Endothelial cell of umbilical vein (primary cell): ENCODE measurements around the gene TRNAU1AP. TPM values are rescaled to one million over a fixed set of nuclear protein-coding genes. Genes with fewer than 3 reads are reported as not detected.
A peak's percentile ranks its signal among the peaks of the same experiment; 100 is the strongest.

ENCODE experiments used
- BruUV-seq: library from RNA; stranded (reverse); fragments of 400-500 nt; replicated peaks from 2 replicates; lab custom pipeline; 2021; lab: Mats Ljungman, UMichigan
- CTCF ChIA-PET: fragments of 300-600, 350-600 bp; sonication (Branson Sonifier 250); formaldehyde crosslinking; loops from one replicate; lab custom pipeline; 2021; ENCODE audit warnings: antibody characterized with exemption, inconsistent platforms; lab: Charles Lee
- POLR2A ChIA-PET: fragments of 300-600, 350-600 bp; sonication (Branson Sonifier 250); formaldehyde crosslinking; loops from one replicate; lab custom pipeline; 2021; ENCODE audit warnings: antibody characterized with exemption, inconsistent platforms; lab: Charles Lee
- DNase-seq: peaks from one replicate; pipeline ENCODE4 v3.0.0-alpha.2; 2011; ENCODE audit warnings: low read depth, low spot score
- FAIRE-seq: peaks from 2 replicates; lab custom pipeline; 2011; peaks lifted over from hg19 to GRCh38; lab: Jason Lieb, UNC
- H2AFZ ChIP-seq: 2 replicates; pipeline ENCODE4 v1.6.0; 2012; ENCODE audit warnings: low read depth, low read length, control low read depth, inconsistent platforms
- H3K27ac ChIP-seq: 2 replicates; pipeline ENCODE4 v1.5.1; 2011; ENCODE audit warnings: low read depth, mild to moderate bottlenecking, control low read depth, low read length, moderate library complexity; ENCODE audit not compliant: insufficient read depth
- H3K27me3 ChIP-seq, 2 experiments: 2 replicates each; pipeline versions ENCODE4 v1.6.0 to v1.6.1; 2011; ENCODE audit warnings: low read length in 2 of 2, mixed read lengths in 1 of 2; ENCODE audit not compliant: control insufficient read depth in 2 of 2, insufficient read depth in 2 of 2
- H3K36me3 ChIP-seq, 2 experiments: 2 replicates in 1 of 2; 3 replicates in 1 of 2; pipeline ENCODE4 v1.5.1; 2011; ENCODE audit warnings: low read length in 2 of 2, mild to moderate bottlenecking in 1 of 2, moderate library complexity in 1 of 2; ENCODE audit not compliant: control insufficient read depth in 2 of 2, insufficient read depth in 2 of 2; ENCODE audit errors: extremely low read depth in 1 of 2
- H3K4me1 ChIP-seq: 3 replicates; pipeline ENCODE4 v1.5.1; 2011; ENCODE audit warnings: mild to moderate bottlenecking, low read length; ENCODE audit not compliant: control insufficient read depth, insufficient read depth; ENCODE audit errors: extremely low read depth
- H3K4me2 ChIP-seq: 2 replicates; pipeline ENCODE4 v1.6.1; 2011; ENCODE audit warnings: low read length, control low read depth, mixed read lengths; ENCODE audit not compliant: insufficient read depth
- H3K4me3 ChIP-seq, 3 experiments: fragments of 200-600 bp in 1 of 3; sonication (generic), shearing (Covaris generic) in 1 of 3; replicated peaks in 1 of 3; 2 replicates each; pipeline ENCODE4 v1.5.1; 2011 to 2016; ENCODE audit warnings: control low read depth in 3 of 3, low read length in 3 of 3, mild to moderate bottlenecking in 2 of 3, inconsistent platforms in 1 of 3, low read depth in 1 of 3, moderate library complexity in 1 of 3; ENCODE audit not compliant: insufficient read depth in 1 of 3
- H3K79me2 ChIP-seq: 2 replicates; pipeline ENCODE4 v1.6.0; 2012; ENCODE audit warnings: low read length, inconsistent platforms; ENCODE audit not compliant: control insufficient read depth, insufficient read depth
- H3K9ac ChIP-seq: replicated peaks from 2 replicates; pipeline ENCODE3; 2011; ENCODE audit warnings: low read length, control low read depth; ENCODE audit not compliant: insufficient read depth; ENCODE audit errors: extremely low read depth
- H3K9me1 ChIP-seq: replicated peaks from 3 replicates; pipeline ENCODE4 v1.6.0; 2011; ENCODE audit warnings: mild to moderate bottlenecking, low read length; ENCODE audit not compliant: control insufficient read depth, insufficient read depth; ENCODE audit errors: extremely low read depth
- H3K9me3 ChIP-seq: replicated peaks from 2 replicates; pipeline ENCODE4 v1.5.1; 2012; ENCODE audit warnings: low read length, inconsistent platforms; ENCODE audit not compliant: control insufficient read depth, insufficient read depth
- H4K20me1 ChIP-seq: replicated peaks from 2 replicates; pipeline ENCODE3; 2011; ENCODE audit warnings: mild to moderate bottlenecking, low read length; ENCODE audit not compliant: control insufficient read depth, insufficient read depth; ENCODE audit errors: extremely low read depth
- CTCF ChIP-seq, 2 donors: IDR thresholded peaks; 1 replicate in 1 of 2; 2 replicates in 1 of 2; pipeline ENCODE4 v1.5.1; 2011; ENCODE audit warnings: low read length in 2 of 2, mild to moderate bottlenecking in 2 of 2, moderate library complexity in 2 of 2, control low read depth in 1 of 2, inconsistent platforms in 1 of 2, low read depth in 1 of 2; ENCODE audit not compliant: insufficient read depth in 1 of 2; ENCODE audit errors: extremely low read depth in 1 of 2
- EZH2 ChIP-seq: IDR thresholded peaks from 2 replicates; pipeline ENCODE4 v1.6.1; 2012; ENCODE audit warnings: borderline replicate concordance, low read depth, mild to moderate bottlenecking, moderate library complexity, low read length, inconsistent platforms; ENCODE audit not compliant: severe bottlenecking
- FOS ChIP-seq: IDR thresholded peaks from 2 replicates; pipeline ENCODE4 v1.6.1; 2011; ENCODE audit warnings: mild to moderate bottlenecking, low read length, moderate library complexity, borderline replicate concordance; ENCODE audit not compliant: insufficient read depth
- GATA2 ChIP-seq: IDR thresholded peaks from 2 replicates; pipeline ENCODE4 v1.7.0; 2011; ENCODE audit warnings: low read depth, mild to moderate bottlenecking, moderate library complexity, mixed read lengths, low read length; ENCODE audit not compliant: insufficient read length, insufficient read depth
- JUN ChIP-seq: IDR thresholded peaks from 2 replicates; pipeline ENCODE4 v1.6.1; 2011; ENCODE audit warnings: borderline replicate concordance, low read depth; ENCODE audit not compliant: insufficient read length, insufficient read depth
- MAX ChIP-seq: IDR thresholded peaks from 2 replicates; pipeline ENCODE4 v1.6.1; 2011; ENCODE audit not compliant: insufficient read depth, insufficient read length
- MYC ChIP-seq: IDR thresholded peaks from one replicate; pipeline ENCODE4 v1.6.1; 2011; ENCODE audit warnings: mild to moderate bottlenecking, low read depth, low read length
- POLR2A ChIP-seq: IDR thresholded peaks from 2 replicates; pipeline ENCODE4 v1.6.1; 2012; ENCODE audit warnings: low read depth, mild to moderate bottlenecking, control low read depth, low read length
- POLR2AphosphoS5 ChIP-seq: IDR thresholded peaks from 2 replicates; pipeline ENCODE4 v1.6.1; 2012; ENCODE audit warnings: low read depth, mild to moderate bottlenecking, control low read depth, low read length, moderate library complexity; ENCODE audit not compliant: insufficient read depth
- dilution Hi-C: fragments of 300-500 bp; cut with MboI; formaldehyde crosslinking; loops from one replicate; pipeline ENCODE4 v1.15.0; 2019; ENCODE audit warnings: low sequenced_read_pairs; ENCODE audit not compliant: extremely low pct_ligation_motif_present
- intact Hi-C: fragments of 100-400 bp; cut with micrococcal nuclease; formaldehyde crosslinking; loops from one replicate; pipeline ENCODE4 v1.10.0; 2022
- polyA plus RNA-seq, 4 experiments: library from polyadenylated mRNA; depleted of rRNA in 3 of 4; stranded (reverse) in 3 of 4; unstranded in 1 of 4; fragments of >200 nt; gene quantifications; 2 replicates each; pipeline versions ENCODE4 v1.2.1 to v1.2.3, GENCODE V29; 2011 to 2012; ENCODE audit warnings: missing spikeins in 1 of 4
- total RNA-seq: library from RNA; stranded (reverse); gene quantifications from 2 replicates; pipeline ENCODE4 v1.2.3, GENCODE V29; 2021

Gene TRNAU1AP
- total and polyA plus RNA-seq, 2 donors (not counting 3 experiments of a cell fraction or from before 2014, with no cell fraction given): 32.7 to 46.2 TPM

GRCh38 chr1:28577052-28577678 lies 24.3 kb downstream of the TRNAU1AP start:
- Histone ChIP-seq H3K79me2 (peaks cover 32% of the 10 kb centered on the region), H3K4me3 (no peak overlapping the region), H3K4me1 (peaks cover 23% of the 10 kb centered on the region), H2AFZ (no peak overlapping the region), H3K27ac (no peak overlapping the region), H3K27me3 (no peaks in the 10 kb centered on the region), H4K20me1 (peaks cover 4% of the 10 kb centered on the region), H3K36me3 (peaks cover 18 to 24% of the 10 kb centered on the region in 2 experiments), H3K9me1 (no peaks in the 10 kb centered on the region), H3K9ac (no peak overlapping the region), H3K9me3 (no peaks in the 10 kb centered on the region), H3K4me2 (no peak overlapping the region)
- POLR2A ChIA-PET: no interaction called here
- intact Hi-C loops (no loop called here), dilution Hi-C loops (no loop called here)
- FAIRE-seq: peak; percentile 77
- TF ChIP-seq GATA2 (no peak), MYC (no peak), POLR2A (peak; percentile 71), POLR2AphosphoS5 (peak; percentile 36), JUN (no peak)
- no peak for DNase-seq
- no TSS peak for BruUV-seq
- CTCF ChIA-PET: interaction anchor here (1.4 kb wide), 1 partner anchor 26 kb away, joined by 6 read pairs; no protein-coding TSS in a partner anchor

- Histone ChIP-seq H3K4me3 (no peak overlapping the region), H2AFZ (no peak overlapping the region), H3K9me1 (no peaks in the 10 kb centered on the region), H3K9ac (no peak overlapping the region), H3K27me3 (no peaks in the 10 kb centered on the region), H4K20me1 (peaks cover 4% of the 10 kb centered on the region), H3K79me2 (peaks cover 32% of the 10 kb centered on the region), H3K27ac (no peak overlapping the region), H3K4me2 (no peak overlapping the region), H3K4me1 (peaks cover 28% of the 10 kb centered on the region), H3K9me3 (no peaks in the 10 kb centered on the region), H3K36me3 (peaks cover 18 to 24% of the 10 kb centered on the region in 2 experiments)
- DNase-seq (no peak), FAIRE-seq (no peak)
- ChIA-PET POLR2A (interaction anchor here (0.6 to 1.0 kb wide), 2 partner anchors 25 to 27 kb away, joined by 3 read pairs; partner anchors contain the start of gene TRNAU1AP), CTCF (interaction anchor here (1.2 to 4.7 kb wide), 3 partner anchors 24 to 61 kb away, joined by 3 to 44 read pairs (median 6); no protein-coding TSS in a partner anchor)
- BruUV-seq: no TSS peak
- intact Hi-C loops (no loop called here), dilution Hi-C loops (no loop called here)
- no peak for TF ChIP-seq JUN
- TF ChIP-seq POLR2AphosphoS5: peak; percentile 36
- no peak for TF ChIP-seq GATA2
- TF ChIP-seq MYC: no peak
- no peak for TF ChIP-seq MAX
- TF ChIP-seq CTCF (IDR thresholded peaks at IDR 0.05; ENCODE audit: extremely low read depth in 1 of 2, insufficient read depth in 1 of 2, low read depth in 1 of 2, low read length in 2 of 2): no peak
- peak; percentile 67 for TF ChIP-seq POLR2A
- TF ChIP-seq FOS: no peak
- no peak for TF ChIP-seq EZH2
Measured at GRCh38 chr1:28577738-28578536, 25.1 kb downstream of the TRNAU1AP start.
